Bladder microvascular endothelial cell (primary cell): Measurements from ENCODE around the gene ZIC1. TPM values are rescaled to one million over a fixed set of nuclear protein-coding genes. Genes with fewer than 3 reads are reported as not detected.

Experiments used
- total RNA-seq: library from RNA; depleted of rRNA; stranded (reverse); fragments of >200 nt; gene quantifications from 2 replicates; pipeline ENCODE4 v1.2.3, GENCODE V29; 2014

Gene ZIC1
- not detected in 2 replicates for total RNA-seq

GRCh38 chr3:147409143-147410115 is at the start of gene ZIC1:
Gene ZIC1 (plus strand): TSS chr3:147409365. CDS start chr3:147410113, 748 bp downstream.

GRCh38 chr3:147406028-147406931 is 2.9 kb upstream of the ZIC1 start, which contains the start of gene ZIC4:
Gene ZIC4 (minus strand): TSS chr3:147406543. CDS start chr3:147402797, 3,746 bp downstream.

Other genes with a start within 250 kb of the ZIC1 start
- not detected in 2 replicates for gene ZIC4, start 2.8 kb upstream of the ZIC1 start, total RNA-seq